ENCODE measurements around the gene ART1. TPM values are rescaled to one million over a fixed set of nuclear protein-coding genes. Genes with fewer than 3 reads are reported as not detected.

Gene ART1
- polyA plus RNA-seq, 1 experiment: not detected

GRCh38 chr11:3667149-3668035 is 22.5 kb downstream of the ART1 start:
- TF ChIP-seq CTCF (IDR thresholded peaks at IDR 0.05; ENCODE audit: low read depth, low read length): no peak
- Histone ChIP-seq H3K4me3 (ENCODE audit: low read depth, low read length) (no peak overlapping the region), H3K27me3 (ENCODE audit: control insufficient read depth, insufficient read depth, low read length) (no peaks in the 10 kb centered on the region), H3K27ac (ENCODE audit: low read depth, low read length) (no peak overlapping the region), H3K9me3 (ENCODE audit: control insufficient read depth, insufficient read depth, low read length) (no peaks in the 10 kb centered on the region; the same call in 1 of the 2 replicates)
- POLR2A ChIA-PET: no interaction called here
- DNase-seq (ENCODE audit: low read depth, low spot score): no peak
- CTCF ChIA-PET: no interaction called here

GRCh38 chr11:3669128-3669527 is 24.2 kb downstream of the ART1 start:
- CTCF ChIA-PET: no interaction called here
- POLR2A ChIA-PET: no interaction called here
- Histone ChIP-seq H3K9me3 (ENCODE audit: control insufficient read depth, insufficient read depth, low read length) (no peaks in the 10 kb centered on the region; the same call in 1 of the 2 replicates), H3K27me3 (ENCODE audit: control insufficient read depth, insufficient read depth, low read length) (no peaks in the 10 kb centered on the region), H3K4me3 (ENCODE audit: low read depth, low read length) (no peak overlapping the region), H3K27ac (ENCODE audit: low read depth, low read length) (no peak overlapping the region)
- no peak for DNase-seq (ENCODE audit: low read depth, low spot score)
- no peak for TF ChIP-seq CTCF (IDR thresholded peaks at IDR 0.05; ENCODE audit: low read depth, low read length)

- no peak overlapping the region for H3K27ac ChIP-seq (ENCODE audit: low read depth, low read length)
- ChIA-PET POLR2A (interaction anchor here (0.6 kb wide), 1 partner anchor 27 kb away, joined by 3 read pairs; no protein-coding TSS in a partner anchor), CTCF (no interaction called here)
- no peaks in the 10 kb centered on the region; the same call in 1 of the 2 replicates for H3K9me3 ChIP-seq (ENCODE audit: control insufficient read depth, insufficient read depth, low read length)
- no peak for DNase-seq (ENCODE audit: low read depth, low spot score)
- no peak overlapping the region for H3K4me3 ChIP-seq (ENCODE audit: low read depth, low read length)
- TF ChIP-seq CTCF (IDR thresholded peaks at IDR 0.05; ENCODE audit: low read depth, low read length): no peak
- H3K27me3 ChIP-seq (ENCODE audit: control insufficient read depth, insufficient read depth, low read length): no peaks in the 10 kb centered on the region
Observed at GRCh38 chr11:3669742-3670183, 24.8 kb downstream of the ART1 start.

GRCh38 chr11:3671334-3672254 is 26.7 kb downstream of the ART1 start, which contains the start of gene CHRNA10:
TSS of gene CHRNA10 (minus strand) at chr11:3671384. CDS start at chr11:3671312, 72 bp downstream.
- POLR2A ChIA-PET: no interaction called here
- TF ChIP-seq CTCF (IDR thresholded peaks at IDR 0.05; ENCODE audit: low read depth, low read length): no peak
- DNase-seq (ENCODE audit: low read depth, low spot score): no peak
- CTCF ChIA-PET: no interaction called here
- H3K4me3 ChIP-seq (ENCODE audit: low read depth, low read length): no peak within 1 kb of the TSS
- H3K27ac ChIP-seq (ENCODE audit: low read depth, low read length): peak within 1 kb of the TSS; percentile 2
- no peaks in the 10 kb centered on the region; the same call in 1 of the 2 replicates for H3K9me3 ChIP-seq (ENCODE audit: control insufficient read depth, insufficient read depth, low read length)
- H3K27me3 ChIP-seq (ENCODE audit: control insufficient read depth, insufficient read depth, low read length): no peaks in the 10 kb centered on the region
